EH (cell line): ENCODE results near the gene TMEM109.
"Not testable (repeated sequence)": the region's sequence is repeated elsewhere in the genome, so short reads cannot be mapped to it uniquely, and the experiment has no call there.

Experiments used
- DNase-seq: peaks from one replicate; pipeline ENCODE4 v3.0.0-alpha.2; 2015; ENCODE audit warnings: low read depth

TMEM109 gene

GRCh38 chr11:60878245-60879101, 35.5 kb upstream of the TMEM109 start:
- no peak for DNase-seq

GRCh38 chr11:60879104-60879503, 34.9 kb upstream of the TMEM109 start:
- no peak for DNase-seq

GRCh38 chr11:60879971-60880588, 33.9 kb upstream of the TMEM109 start:
- DNase-seq: no peak

GRCh38 chr11:60880643-60881282, 33.2 kb upstream of the TMEM109 start:
- DNase-seq: no peak

GRCh38 chr11:60887556-60887955, 26.4 kb upstream of the TMEM109 start:
- DNase-seq: peak; percentile 67

- DNase-seq: no peak
Measured at GRCh38 chr11:60889869-60890311, 24.1 kb upstream of the TMEM109 start.

- DNase-seq: no peak
Measured at GRCh38 chr11:60890696-60891095, 23.3 kb upstream of the TMEM109 start.

GRCh38 chr11:60891103-60891741, 22.7 kb upstream of the TMEM109 start:
- DNase-seq: no peak

- no peak for DNase-seq
Measured at GRCh38 chr11:60895687-60896086, 18.3 kb upstream of the TMEM109 start.

- DNase-seq: no peak
Measured at GRCh38 chr11:60897496-60897895, 16.5 kb upstream of the TMEM109 start.

- DNase-seq: peak; percentile 70
Measured at GRCh38 chr11:60899046-60899936, 14.7 kb upstream of the TMEM109 start.

GRCh38 chr11:60899977-60900376, 14.0 kb upstream of the TMEM109 start:
- no peak for DNase-seq

GRCh38 chr11:60900673-60901404, 13.1 kb upstream of the TMEM109 start:
- no peak for DNase-seq

GRCh38 chr11:60902625-60903024, 11.3 kb upstream of the TMEM109 start:
- no peak for DNase-seq

GRCh38 chr11:60905047-60905446, 8.9 kb upstream of the TMEM109 start:
- DNase-seq: peak; percentile 16

- DNase-seq: peak; percentile 56
Measured at GRCh38 chr11:60905551-60906113, 8.3 kb upstream of the TMEM109 start.

GRCh38 chr11:60906132-60906972, 7.6 kb upstream of the TMEM109 start, which contains the start of gene PRPF19:
Gene PRPF19 (minus strand): TSS chr11:60906585. CDS start chr11:60906382, 203 bp downstream.
- peak; percentile 98 for DNase-seq

GRCh38 chr11:60908803-60909202, 5.2 kb upstream of the TMEM109 start:
- DNase-seq: no peak

GRCh38 chr11:60909680-60910280, 4.2 kb upstream of the TMEM109 start:
- DNase-seq: not testable (repeated sequence)
